Endothelial cell of umbilical vein (primary cell): Measurements from ENCODE around the gene PIN1.

Experiments used
- POLR2A ChIP-seq: IDR thresholded peaks from 2 replicates; pipeline ENCODE4 v1.6.1; 2012; ENCODE audit warnings: low read depth, mild to moderate bottlenecking, control low read depth, low read length
- TF ChIP-seq, protein P1 (sequence below), 2 donors: IDR thresholded peaks; 1 replicate in 1 of 2; 2 replicates in 1 of 2; pipeline ENCODE4 v1.5.1; 2011; ENCODE audit warnings: low read length in 2 of 2, mild to moderate bottlenecking in 2 of 2, moderate library complexity in 2 of 2, control low read depth in 1 of 2, inconsistent platforms in 1 of 2, low read depth in 1 of 2; ENCODE audit not compliant: insufficient read depth in 1 of 2; ENCODE audit errors: extremely low read depth in 1 of 2

DNA sequence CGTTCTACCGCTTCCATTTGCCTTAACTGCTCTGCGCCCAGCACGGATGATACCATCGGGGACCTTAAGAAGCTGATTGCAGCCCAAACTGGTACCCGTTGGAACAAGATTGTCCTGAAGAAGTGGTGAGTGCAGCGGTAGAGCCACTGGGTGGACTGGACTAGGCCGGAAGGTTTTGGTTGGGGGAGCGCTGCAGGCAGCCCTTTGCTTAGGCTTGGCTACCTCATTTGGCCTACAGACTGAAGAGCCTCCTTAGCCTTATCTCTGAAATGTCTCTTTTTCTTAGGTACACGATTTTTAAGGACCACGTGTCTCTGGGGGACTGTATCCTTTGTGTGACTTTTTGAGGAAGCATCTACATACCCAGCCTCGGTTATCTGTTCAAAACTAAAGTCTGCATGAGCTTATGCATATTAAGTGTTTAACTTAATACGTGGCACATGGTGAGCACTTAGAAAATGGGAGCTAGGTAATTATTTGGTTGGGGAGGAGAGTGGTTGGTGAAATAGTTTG is 6.5 kb upstream of the PIN1 start:
- TF ChIP-seq POLR2A = no peak
- TF ChIP-seq, protein P1, sequence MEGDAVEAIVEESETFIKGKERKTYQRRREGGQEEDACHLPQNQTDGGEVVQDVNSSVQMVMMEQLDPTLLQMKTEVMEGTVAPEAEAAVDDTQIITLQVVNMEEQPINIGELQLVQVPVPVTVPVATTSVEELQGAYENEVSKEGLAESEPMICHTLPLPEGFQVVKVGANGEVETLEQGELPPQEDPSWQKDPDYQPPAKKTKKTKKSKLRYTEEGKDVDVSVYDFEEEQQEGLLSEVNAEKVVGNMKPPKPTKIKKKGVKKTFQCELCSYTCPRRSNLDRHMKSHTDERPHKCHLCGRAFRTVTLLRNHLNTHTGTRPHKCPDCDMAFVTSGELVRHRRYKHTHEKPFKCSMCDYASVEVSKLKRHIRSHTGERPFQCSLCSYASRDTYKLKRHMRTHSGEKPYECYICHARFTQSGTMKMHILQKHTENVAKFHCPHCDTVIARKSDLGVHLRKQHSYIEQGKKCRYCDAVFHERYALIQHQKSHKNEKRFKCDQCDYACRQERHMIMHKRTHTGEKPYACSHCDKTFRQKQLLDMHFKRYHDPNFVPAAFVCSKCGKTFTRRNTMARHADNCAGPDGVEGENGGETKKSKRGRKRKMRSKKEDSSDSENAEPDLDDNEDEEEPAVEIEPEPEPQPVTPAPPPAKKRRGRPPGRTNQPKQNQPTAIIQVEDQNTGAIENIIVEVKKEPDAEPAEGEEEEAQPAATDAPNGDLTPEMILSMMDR (IDR thresholded peaks at IDR 0.05; ENCODE audit: extremely low read depth in 1 of 2, insufficient read depth in 1 of 2, low read depth in 1 of 2, low read length in 2 of 2) = no peak
